A549 (cell line): ENCODE measurements around the gene FBXO31. TPM values are rescaled to one million over a fixed set of nuclear protein-coding genes. Genes with fewer than 3 reads are reported as not detected.

ENCODE experiments used
- ATAC-seq, 2 experiments: fragments of 200-7000 bp in 1 of 2; fragments of >200 bp in 1 of 2; cut with Nextera tagmentation in 1 of 2; cut with Tn5 transposase in 1 of 2; 3 replicates each; pipeline versions ENCODE4 v1.8.0 to v1.9.1; 2018 to 2020; ENCODE audit warnings: mild to moderate bottlenecking in 1 of 2, moderate library complexity in 1 of 2
- CTCF ChIA-PET: fragments of 300-600 bp; sonication (Branson Sonifier 250); formaldehyde crosslinking; extraction: SDS; loops from one replicate; lab custom pipeline; 2021; ENCODE audit warnings: antibody characterized with exemption, inconsistent platforms; lab: Yijun Ruan, JAX
- POLR2A ChIA-PET: fragments of 350-600 bp; formaldehyde crosslinking; extraction: SDS; loops from one replicate; lab custom pipeline; 2021; ENCODE audit warnings: antibody characterized with exemption, inconsistent platforms; lab: Yijun Ruan, JAX
- DNase-seq, 2 experiments: peaks; one replicate each; pipeline versions ENCODE4 v3.0.0 to v3.0.0-alpha.2; 2011 to 2016; ENCODE audit warnings: low read depth in 1 of 2, low spot score in 1 of 2
- FAIRE-seq: peaks from 2 replicates; lab custom pipeline; 2011; peaks lifted over from hg19 to GRCh38; lab: Jason Lieb, UNC
- H3K27ac ChIP-seq, 2 experiments: fragments of >200 bp; sonication (Bioruptor Twin); formaldehyde crosslinking; 3 replicates each; pipeline ENCODE4 v1.5.1; 2016 to 2017
- H3K4me1 ChIP-seq: fragments of >200 bp; sonication (Bioruptor Twin); formaldehyde crosslinking; 3 replicates; pipeline ENCODE4 v1.6.1; 2016
- H3K4me2 ChIP-seq: fragments of >200 bp; sonication (Bioruptor Twin); formaldehyde crosslinking; 3 replicates; pipeline ENCODE4 v1.6.1; 2016
- H3K4me3 ChIP-seq: fragments of >200 bp; sonication (Bioruptor Twin); formaldehyde crosslinking; 3 replicates; pipeline ENCODE4 v1.5.1; 2016
- H3K9me3 ChIP-seq: fragments of >200 bp; sonication (Bioruptor Twin); formaldehyde crosslinking; 3 replicates; pipeline ENCODE4 v1.6.1; 2016
- CEBPB ChIP-seq, 2 experiments: fragments of >200 bp in 1 of 2; sonication (Bioruptor Twin) in 1 of 2; formaldehyde crosslinking in 1 of 2; IDR thresholded peaks; 2 replicates each; pipeline ENCODE4 v1.6.1; 2012 to 2016
- CHD2 ChIP-seq: fragments of 150-350 bp; IDR thresholded peaks from 2 replicates; pipeline ENCODE4 v1.6.1; 2014; ENCODE audit warnings: low read length; ENCODE audit not compliant: partially characterized antibody
- EHF ChIP-seq: fragments of 250-450 bp; sonication (Bioruptor Pico); IDR thresholded peaks from 2 replicates; pipeline ENCODE4 v1.5.0; 2020; ENCODE audit warnings: mild to moderate bottlenecking
- ESRRA ChIP-seq: fragments of 150-350 bp; IDR thresholded peaks from 2 replicates; pipeline ENCODE4 v1.6.1; 2014; ENCODE audit warnings: mild to moderate bottlenecking, low read length, borderline replicate concordance
- FOSL2 ChIP-seq, 2 experiments: fragments of 450-650 bp in 1 of 2; fragments of >200 bp in 1 of 2; sonication (Bioruptor Twin) in 1 of 2; formaldehyde crosslinking; IDR thresholded peaks; 2 replicates each; pipeline versions ENCODE4 v1.5.0 to v1.6.1; 2016 to 2020; ENCODE audit warnings: mild to moderate bottlenecking in 1 of 2, moderate library complexity in 1 of 2
- FOXS1 ChIP-seq: fragments of 250-450 bp; sonication (Bioruptor Pico); IDR thresholded peaks from 2 replicates; pipeline ENCODE4 v1.5.0; 2020; ENCODE audit warnings: mild to moderate bottlenecking, moderate library complexity
- GATA3 ChIP-seq: IDR thresholded peaks from 2 replicates; pipeline ENCODE4 v1.6.1; 2012; ENCODE audit warnings: borderline replicate concordance
- HOXB13 ChIP-seq: fragments of 250-450 bp; sonication (Bioruptor Pico); IDR thresholded peaks from 2 replicates; pipeline ENCODE4 v1.5.0; 2020; ENCODE audit warnings: low read depth, mild to moderate bottlenecking, moderate library complexity
- HOXB5 ChIP-seq: fragments of 250-450 bp; sonication (Bioruptor Pico); IDR thresholded peaks from 2 replicates; pipeline ENCODE4 v1.5.0; 2020; ENCODE audit warnings: mild to moderate bottlenecking, moderate library complexity
- KDM1A ChIP-seq: fragments of 200-600 bp; sonication (generic); IDR thresholded peaks from 2 replicates; pipeline ENCODE4 v1.6.1; 2016; ENCODE audit warnings: low read depth, mild to moderate bottlenecking
- KDM5A ChIP-seq: fragments of 200-600 bp; sonication (generic); IDR thresholded peaks from 2 replicates; pipeline ENCODE4 v1.6.1; 2016; ENCODE audit warnings: antibody characterized with exemption, mild to moderate bottlenecking
- MAZ ChIP-seq: fragments of 150-350 bp; IDR thresholded peaks from 2 replicates; pipeline ENCODE4 v1.6.1; 2014; ENCODE audit warnings: antibody characterized with exemption, low read depth, low read length, borderline replicate concordance
- NFE2L2 ChIP-seq: fragments of 150-350 bp; conservative IDR thresholded peaks from 2 replicates; pipeline ENCODE4 v1.6.1; 2014; ENCODE audit warnings: low read length
- POLR2A ChIP-seq: IDR thresholded peaks from 2 replicates; pipeline ENCODE4 v1.6.1; 2012; ENCODE audit warnings: mild to moderate bottlenecking, low read length
- RAD21 ChIP-seq, 2 experiments: fragments of >200 bp in 1 of 2; sonication (Bioruptor Twin) in 1 of 2; formaldehyde crosslinking in 1 of 2; IDR thresholded peaks in 1 of 2; conservative IDR thresholded peaks in 1 of 2; 2 replicates in 1 of 2; 3 replicates in 1 of 2; pipeline ENCODE4 v1.6.1; 2012 to 2018; ENCODE audit warnings: inconsistent platforms in 1 of 2
- RCOR1 ChIP-seq: fragments of 150-350 bp; IDR thresholded peaks from 2 replicates; pipeline ENCODE4 v1.6.1; 2014; ENCODE audit warnings: antibody characterized with exemption, low read length, low read depth
- RFX5 ChIP-seq: fragments of 450-650 bp; IDR thresholded peaks from 2 replicates; pipeline ENCODE4 v1.7.1; 2014; ENCODE audit warnings: antibody characterized with exemption, mild to moderate bottlenecking, moderate library complexity
- RNF2 ChIP-seq: fragments of 200-600 bp; sonication (generic); IDR thresholded peaks from 2 replicates; pipeline ENCODE4 v1.6.1; 2016; ENCODE audit warnings: low read depth, mild to moderate bottlenecking, antibody characterized with exemption, moderate library complexity, borderline replicate concordance
- SMC3 ChIP-seq: fragments of >200 bp; sonication (Bioruptor Twin); formaldehyde crosslinking; IDR thresholded peaks from 3 replicates; pipeline ENCODE4 v1.6.1; 2018; ENCODE audit warnings: inconsistent platforms
- SREBF2 ChIP-seq: fragments of 450-650 bp; IDR thresholded peaks from 2 replicates; pipeline ENCODE4 v1.6.1; 2014; ENCODE audit warnings: mild to moderate bottlenecking, moderate library complexity
- TP53 ChIP-seq: fragments of 250-450 bp; sonication (Bioruptor Pico); IDR thresholded peaks from 2 replicates; pipeline ENCODE4 v1.5.0; 2021; ENCODE audit warnings: mild to moderate bottlenecking, moderate library complexity
- ZC3H11A ChIP-seq: fragments of 450-650 bp; IDR thresholded peaks from 2 replicates; pipeline ENCODE4 v1.6.1; 2014; ENCODE audit warnings: antibody characterized with exemption, mild to moderate bottlenecking
- ZFP36 ChIP-seq: fragments of 450-650 bp; IDR thresholded peaks from 2 replicates; pipeline ENCODE4 v1.6.1; 2014; ENCODE audit warnings: borderline replicate concordance; ENCODE audit not compliant: partially characterized antibody
- ZNF302 ChIP-seq: fragments of 250-450 bp; sonication (Bioruptor Pico); IDR thresholded peaks from 2 replicates; pipeline ENCODE4 v1.9.0; 2021; ENCODE audit warnings: inconsistent platforms, mild to moderate bottlenecking, moderate library complexity
- WGBS: methylation state at CpG from one replicate; pipeline ENCODE4 v1.1.6; 2017; ENCODE audit errors: missing lambda C conversion rate; 5-methylcytosine and 5-hydroxymethylcytosine counted together
- polyA plus RNA-seq, 4 experiments: library from polyadenylated mRNA; depleted of rRNA in 3 of 4; stranded (reverse); fragments of >200 nt; fragmentation: RNase III in 1 of 4; extraction: RNeasy Plus Mini Kit Qiagen cat#74134 plus additional on column Dnase treatment in 1 of 4; gene quantifications; 2 replicates in 3 of 4; 3 replicates in 1 of 4; pipeline ENCODE4 v1.2.3, GENCODE V29; 2011 to 2017
- TF ChIP-seq, protein P1 (sequence below): IDR thresholded peaks from 2 replicates; pipeline ENCODE4 v1.6.1; 2012
- TF ChIP-seq, protein P2 (sequence below): fragments of 250-450 bp; sonication (Bioruptor Pico); IDR thresholded peaks from 2 replicates; pipeline ENCODE4 v1.5.0; 2021; ENCODE audit warnings: mild to moderate bottlenecking, moderate library complexity, borderline replicate concordance
- TF ChIP-seq, protein P3 (sequence below): fragments of 200-600 bp; sonication (generic); IDR thresholded peaks from 2 replicates; pipeline ENCODE4 v1.6.1; 2016; ENCODE audit warnings: antibody characterized with exemption, mild to moderate bottlenecking, moderate library complexity

Gene FBXO31
- polyA plus RNA-seq, 2 of the 4 experiments (the other 2 are of a cell fraction) = 10.5 to 11.1 TPM

DNA sequence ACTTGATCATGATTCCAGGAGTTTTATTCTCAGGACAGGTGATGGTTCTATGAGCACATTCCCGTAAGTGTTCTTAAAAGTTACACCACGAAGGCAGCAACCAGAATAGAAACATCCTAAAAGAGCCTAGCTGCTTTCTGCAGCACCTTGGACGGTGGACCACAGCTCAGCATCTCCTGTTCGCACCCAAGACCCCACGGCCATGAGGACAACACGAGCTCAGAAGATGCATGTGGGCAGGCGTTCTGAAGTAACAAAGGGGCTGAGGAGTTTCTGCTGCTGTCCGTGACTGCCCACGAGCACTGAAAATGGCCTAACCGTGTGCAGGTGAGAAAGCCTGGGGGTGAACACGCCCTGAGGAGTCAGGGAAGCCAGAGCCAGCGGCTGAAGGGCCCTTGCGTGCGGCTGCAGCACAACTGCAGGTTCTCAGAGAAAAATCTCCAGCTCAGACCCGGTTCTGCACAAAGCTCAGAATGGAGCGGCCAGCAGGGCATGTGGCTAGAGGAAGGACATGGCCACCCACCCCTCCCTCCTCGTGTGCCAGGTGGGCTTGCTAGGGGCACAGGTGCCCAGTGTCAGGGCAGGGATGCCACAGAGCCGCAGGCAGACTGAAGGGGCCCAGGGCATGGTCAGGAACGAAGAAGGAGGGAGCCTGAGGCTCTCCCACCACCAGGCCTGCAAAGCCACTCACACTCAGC is 55.6 kb downstream of the FBXO31 start:
- DNase-seq = no peak
- FAIRE-seq = no peak
- Histone ChIP-seq H3K4me1 (peaks cover 7% of the 10 kb centered on the region; the same call in 2 of the 3 replicates), H3K9me3 (no peaks in the 10 kb centered on the region), H3K4me2 (no peak overlapping the region), H3K4me3 (no peak overlapping the region), H3K27ac (no peak overlapping the region)
- ChIA-PET POLR2A (interaction anchor here (1.5 kb wide), 1 partner anchor 11 kb away, joined by 4 read pairs; the partner anchor contains the start of gene C16orf95), CTCF (interaction anchor here (1.0 to 1.4 kb wide), 5 partner anchors 9 to 307 kb away, joined by 3 to 5 read pairs (median 3); partner anchors contain the start of gene FBXO31)
- no peak for TF ChIP-seq SREBF2
- no peak for TF ChIP-seq RCOR1
- TF ChIP-seq FOXS1 = no peak
- TF ChIP-seq CHD2 = no peak
- no peak for TF ChIP-seq RFX5
- no peak for TF ChIP-seq GATA3
- no peak for TF ChIP-seq MAZ
- no peak for TF ChIP-seq NFE2L2
- no peak for TF ChIP-seq TP53 (CRISPR knock-in tag)
- TF ChIP-seq FOSL2 (IDR thresholded peaks at IDR 0.05) = no peak
- TF ChIP-seq FOSL2 (CRISPR knock-in tag; IDR thresholded peaks at IDR 0.05) = no peak
- no peak for TF ChIP-seq HOXB5
- TF ChIP-seq EHF (CRISPR knock-in tag) = no peak
- TF ChIP-seq HOXB13 (CRISPR knock-in tag) = no peak
- TF ChIP-seq RAD21 (conservative IDR thresholded peaks at IDR 0.05 in 1 of 2, IDR thresholded peaks at IDR 0.05 in 1 of 2) = no peak
- TF ChIP-seq, protein P1, sequence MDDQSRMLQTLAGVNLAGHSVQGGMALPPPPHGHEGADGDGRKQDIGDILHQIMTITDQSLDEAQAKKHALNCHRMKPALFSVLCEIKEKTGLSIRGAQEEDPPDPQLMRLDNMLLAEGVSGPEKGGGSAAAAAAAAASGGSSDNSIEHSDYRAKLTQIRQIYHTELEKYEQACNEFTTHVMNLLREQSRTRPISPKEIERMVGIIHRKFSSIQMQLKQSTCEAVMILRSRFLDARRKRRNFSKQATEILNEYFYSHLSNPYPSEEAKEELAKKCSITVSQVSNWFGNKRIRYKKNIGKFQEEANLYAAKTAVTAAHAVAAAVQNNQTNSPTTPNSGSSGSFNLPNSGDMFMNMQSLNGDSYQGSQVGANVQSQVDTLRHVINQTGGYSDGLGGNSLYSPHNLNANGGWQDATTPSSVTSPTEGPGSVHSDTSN = no peak
- TF ChIP-seq KDM1A = no peak
- TF ChIP-seq ESRRA = no peak
- no peak for TF ChIP-seq POLR2A
- TF ChIP-seq RNF2 = no peak
- ATAC-seq = no peak
- 84% methylated on average over 12 of the region's 19 CpGs for WGBS

DNA sequence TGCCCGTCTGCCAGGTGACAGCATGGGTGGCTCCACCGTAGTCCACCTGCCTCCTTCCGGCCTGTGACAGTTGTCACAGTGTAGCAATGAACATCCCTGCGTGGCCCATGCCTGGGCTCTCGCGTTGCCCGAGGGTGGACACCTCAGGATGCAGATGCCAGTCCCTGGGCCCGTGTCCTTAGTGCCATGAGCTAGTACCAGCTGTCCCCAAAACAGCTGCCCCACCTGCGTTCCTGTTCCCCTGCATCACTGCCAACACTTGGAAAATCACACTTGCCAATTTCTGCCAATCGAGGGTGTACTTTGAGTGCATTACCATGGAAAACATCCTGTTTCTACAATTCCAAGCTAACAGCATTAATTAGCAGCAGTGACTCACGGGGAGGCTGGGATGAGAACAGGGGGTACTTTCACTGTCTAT is 57.4 kb downstream of the FBXO31 start:
- 86% methylated on average over 11 of the region's 11 CpGs for WGBS
- no peak for FAIRE-seq
- Histone ChIP-seq H3K4me3 (no peak overlapping the region), H3K27ac (no peak overlapping the region), H3K4me1 (peaks cover 7% of the 10 kb centered on the region; the same call in 2 of the 3 replicates), H3K9me3 (no peaks in the 10 kb centered on the region), H3K4me2 (no peak overlapping the region)
- DNase-seq = no peak
- CTCF ChIA-PET = interaction anchor here (0.8 to 1.3 kb wide), 2 partner anchors 14 to 62 kb away, joined by 3 read pairs; no protein-coding TSS in a partner anchor
- ATAC-seq = no peak
- TF ChIP-seq CEBPB (IDR thresholded peaks at IDR 0.05) (no peak), KDM5A (no peak), ZNF302 (CRISPR knock-in tag) (no peak), ZC3H11A (no peak), MAZ (no peak), POLR2A (no peak), SREBF2 (no peak), ZFP36 (no peak)
- POLR2A ChIA-PET = no interaction called here

DNA sequence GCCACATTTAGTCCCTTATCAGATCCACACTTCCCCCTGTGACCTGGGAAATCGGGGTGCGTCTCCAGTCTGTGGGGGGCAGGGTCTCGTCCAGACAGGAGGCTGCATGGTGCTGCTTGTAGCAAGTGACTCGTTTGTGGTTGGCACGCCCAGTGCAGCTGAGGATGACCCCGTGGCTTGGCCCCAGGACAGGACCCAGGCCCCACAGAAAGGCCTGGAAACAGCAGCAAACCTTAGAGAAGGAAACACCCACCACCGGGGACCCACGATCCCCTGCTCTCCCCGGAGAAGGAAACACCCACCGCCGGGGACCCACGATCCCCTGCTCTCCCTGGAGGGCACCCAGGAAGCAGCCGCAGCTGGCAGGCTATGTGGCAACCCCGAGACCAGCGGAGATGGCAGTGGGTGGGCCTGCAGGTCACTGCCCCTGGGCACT is 58.1 kb downstream of the FBXO31 start:
- ChIA-PET POLR2A (no interaction called here), CTCF (interaction anchor here (1.0 to 2.6 kb wide), 9 partner anchors 8 to 104 kb away, joined by 3 to 23 read pairs (median 5); partner anchors contain the start of gene FBXO31)
- ATAC-seq (no peak), DNase-seq (no peak), FAIRE-seq (no peak)
- no peaks in the 10 kb centered on the region for H3K9me3 ChIP-seq
- no peak overlapping the region for H3K4me3 ChIP-seq
- H3K4me1 ChIP-seq = peaks cover 7% of the 10 kb centered on the region; the same call in 2 of the 3 replicates
- H3K27ac ChIP-seq = no peak overlapping the region
- 52% methylated on average over 14 of the region's 15 CpGs for WGBS
- H3K4me2 ChIP-seq = no peak overlapping the region
- no peak for TF ChIP-seq SMC3
- TF ChIP-seq ZC3H11A = no peak
- TF ChIP-seq, protein P2, sequence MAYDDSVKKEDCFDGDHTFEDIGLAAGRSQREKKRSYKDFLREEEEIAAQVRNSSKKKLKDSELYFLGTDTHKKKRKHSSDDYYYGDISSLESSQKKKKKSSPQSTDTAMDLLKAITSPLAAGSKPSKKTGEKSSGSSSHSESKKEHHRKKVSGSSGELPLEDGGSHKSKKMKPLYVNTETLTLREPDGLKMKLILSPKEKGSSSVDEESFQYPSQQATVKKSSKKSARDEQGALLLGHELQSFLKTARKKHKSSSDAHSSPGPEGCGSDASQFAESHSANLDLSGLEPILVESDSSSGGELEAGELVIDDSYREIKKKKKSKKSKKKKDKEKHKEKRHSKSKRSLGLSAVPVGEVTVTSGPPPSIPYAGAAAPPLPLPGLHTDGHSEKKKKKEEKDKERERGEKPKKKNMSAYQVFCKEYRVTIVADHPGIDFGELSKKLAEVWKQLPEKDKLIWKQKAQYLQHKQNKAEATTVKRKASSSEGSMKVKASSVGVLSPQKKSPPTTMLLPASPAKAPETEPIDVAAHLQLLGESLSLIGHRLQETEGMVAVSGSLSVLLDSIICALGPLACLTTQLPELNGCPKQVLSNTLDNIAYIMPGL = no peak
- TF ChIP-seq, protein P3, sequence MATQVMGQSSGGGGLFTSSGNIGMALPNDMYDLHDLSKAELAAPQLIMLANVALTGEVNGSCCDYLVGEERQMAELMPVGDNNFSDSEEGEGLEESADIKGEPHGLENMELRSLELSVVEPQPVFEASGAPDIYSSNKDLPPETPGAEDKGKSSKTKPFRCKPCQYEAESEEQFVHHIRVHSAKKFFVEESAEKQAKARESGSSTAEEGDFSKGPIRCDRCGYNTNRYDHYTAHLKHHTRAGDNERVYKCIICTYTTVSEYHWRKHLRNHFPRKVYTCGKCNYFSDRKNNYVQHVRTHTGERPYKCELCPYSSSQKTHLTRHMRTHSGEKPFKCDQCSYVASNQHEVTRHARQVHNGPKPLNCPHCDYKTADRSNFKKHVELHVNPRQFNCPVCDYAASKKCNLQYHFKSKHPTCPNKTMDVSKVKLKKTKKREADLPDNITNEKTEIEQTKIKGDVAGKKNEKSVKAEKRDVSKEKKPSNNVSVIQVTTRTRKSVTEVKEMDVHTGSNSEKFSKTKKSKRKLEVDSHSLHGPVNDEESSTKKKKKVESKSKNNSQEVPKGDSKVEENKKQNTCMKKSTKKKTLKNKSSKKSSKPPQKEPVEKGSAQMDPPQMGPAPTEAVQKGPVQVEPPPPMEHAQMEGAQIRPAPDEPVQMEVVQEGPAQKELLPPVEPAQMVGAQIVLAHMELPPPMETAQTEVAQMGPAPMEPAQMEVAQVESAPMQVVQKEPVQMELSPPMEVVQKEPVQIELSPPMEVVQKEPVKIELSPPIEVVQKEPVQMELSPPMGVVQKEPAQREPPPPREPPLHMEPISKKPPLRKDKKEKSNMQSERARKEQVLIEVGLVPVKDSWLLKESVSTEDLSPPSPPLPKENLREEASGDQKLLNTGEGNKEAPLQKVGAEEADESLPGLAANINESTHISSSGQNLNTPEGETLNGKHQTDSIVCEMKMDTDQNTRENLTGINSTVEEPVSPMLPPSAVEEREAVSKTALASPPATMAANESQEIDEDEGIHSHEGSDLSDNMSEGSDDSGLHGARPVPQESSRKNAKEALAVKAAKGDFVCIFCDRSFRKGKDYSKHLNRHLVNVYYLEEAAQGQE = no peak
- TF ChIP-seq, protein P1 = no peak
- TF ChIP-seq CHD2 = no peak
